GM23338 (cell line): Measurements from ENCODE around the gene FBN2. TPM values are rescaled to one million over a fixed set of nuclear protein-coding genes. Genes with fewer than 3 reads are reported as not detected.

ENCODE experiments used
- ATAC-seq: fragments of 200-7000 bp; cut with Tn5 transposase; 3 replicates; pipeline ENCODE4 v1.9.1; 2020
- DNase-seq: peaks from one replicate; pipeline ENCODE4 v3.0.0-alpha.2; 2015; ENCODE audit warnings: low spot score
- H2AFZ ChIP-seq: fragments of 200-600 bp; sonication (generic); 2 replicates; pipeline ENCODE4 v1.8.0; 2016; ENCODE audit warnings: antibody characterized with exemption, mild to moderate bottlenecking, moderate library complexity
- H3F3A ChIP-seq: fragments of 200-600 bp; sonication (generic); replicated peaks from 2 replicates; pipeline ENCODE4 v1.8.0; 2017; ENCODE audit warnings: antibody characterized with exemption, mixed run types, low read depth
- H3K27ac ChIP-seq: fragments of 200-600 bp; sonication (generic); 2 replicates; pipeline ENCODE4 v1.6.1; 2016; ENCODE audit warnings: low read depth
- H3K27me3 ChIP-seq: fragments of 200-600 bp; sonication (generic); 2 replicates; pipeline ENCODE4 v1.8.0; 2016; ENCODE audit warnings: mild to moderate bottlenecking, mixed run types, moderate library complexity; ENCODE audit not compliant: insufficient read depth
- H3K36me3 ChIP-seq: fragments of 200-600 bp; sonication (generic); 2 replicates; pipeline ENCODE4 v1.8.0; 2016; ENCODE audit warnings: mild to moderate bottlenecking; ENCODE audit not compliant: insufficient read depth
- H3K4me1 ChIP-seq: fragments of 200-600 bp; sonication (generic); 2 replicates; pipeline ENCODE4 v1.8.0; 2016; ENCODE audit warnings: mild to moderate bottlenecking, moderate library complexity; ENCODE audit not compliant: insufficient read depth
- H3K4me2 ChIP-seq: fragments of 200-600 bp; sonication (generic); 2 replicates; pipeline ENCODE4 v1.7.1; 2017; ENCODE audit warnings: mixed run types
- H3K4me3 ChIP-seq: fragments of 200-600 bp; sonication (generic); 2 replicates; pipeline ENCODE4 v1.6.1; 2016; ENCODE audit warnings: mixed run types
- H3K79me2 ChIP-seq: fragments of 200-600 bp; sonication (generic); replicated peaks from 2 replicates; pipeline ENCODE4 v1.8.0; 2017; ENCODE audit warnings: mild to moderate bottlenecking; ENCODE audit not compliant: insufficient read depth
- H3K9me2 ChIP-seq: fragments of 200-600 bp; sonication (generic); 2 replicates; pipeline ENCODE4 v1.8.0; 2017; ENCODE audit not compliant: insufficient read depth
- H4K20me1 ChIP-seq: fragments of 200-600 bp; sonication (generic); replicated peaks from 2 replicates; pipeline ENCODE4 v1.8.0; 2017; ENCODE audit warnings: mild to moderate bottlenecking; ENCODE audit not compliant: insufficient read depth
- H3K27ac Mint-ChIP-seq: 2 replicates; pipeline ENCODE4 v1.8.0; 2020; ENCODE audit warnings: inconsistent platforms, mild to moderate bottlenecking, moderate library complexity, mixed read lengths
- H3K27me3 Mint-ChIP-seq: 3 replicates; pipeline ENCODE4 v1.8.0; 2022; ENCODE audit warnings: low read depth, mild to moderate bottlenecking, moderate library complexity, mixed read lengths, inconsistent platforms; ENCODE audit not compliant: insufficient read depth, poor library complexity
- H3K36me3 Mint-ChIP-seq: 3 replicates; pipeline ENCODE4 v1.8.0; 2021; ENCODE audit warnings: low read depth, mild to moderate bottlenecking, inconsistent platforms, moderate library complexity, mixed read lengths
- H3K4me1 Mint-ChIP-seq: 3 replicates; pipeline ENCODE4 v1.8.0; 2020; ENCODE audit warnings: mild to moderate bottlenecking, inconsistent platforms, mixed read lengths
- H3K4me3 Mint-ChIP-seq: 3 replicates; pipeline ENCODE4 v1.8.0; 2021; ENCODE audit warnings: moderate library complexity, mild to moderate bottlenecking, inconsistent platforms, mixed read lengths
- H3K9me3 Mint-ChIP-seq: 3 replicates; pipeline ENCODE4 v1.8.0; 2020; ENCODE audit warnings: moderate library complexity, mild to moderate bottlenecking, inconsistent platforms, mixed read lengths
- EZH2phosphoT487 ChIP-seq: fragments of 200-600 bp; sonication (generic); IDR thresholded peaks from one replicate; pipeline ENCODE4 v1.8.1; 2018; ENCODE audit warnings: antibody characterized with exemption; ENCODE audit not compliant: unreplicated experiment
- JUNB ChIP-seq: IDR thresholded peaks from one replicate; pipeline ENCODE4 v1.6.1; 2016; ENCODE audit warnings: antibody characterized with exemption; ENCODE audit not compliant: unreplicated experiment
- NANOG ChIP-seq: IDR thresholded peaks from 2 replicates; pipeline ENCODE4 v1.6.1; 2016; ENCODE audit warnings: antibody characterized with exemption, borderline replicate concordance
- STAT1 ChIP-seq: IDR thresholded peaks from one replicate; pipeline ENCODE4 v1.6.1; 2016; ENCODE audit warnings: antibody characterized with exemption; ENCODE audit not compliant: unreplicated experiment
- ZNF331 ChIP-seq: fragments of 250-450 bp; sonication (Bioruptor Pico); IDR thresholded peaks from 2 replicates; pipeline ENCODE4 v1.5.0; 2020; ENCODE audit warnings: low read depth, mild to moderate bottlenecking, moderate library complexity
- ZNF462 ChIP-seq: fragments of 250-450 bp; sonication (Bioruptor Pico); IDR thresholded peaks from 2 replicates; pipeline ENCODE4 v1.5.0; 2020; ENCODE audit warnings: mild to moderate bottlenecking, moderate library complexity
- polyA plus RNA-seq: library from polyadenylated mRNA; unstranded; fragments of >200 nt; fragmentation: Nextera tagmentation; extraction: Ambion mirVana; gene quantifications from 2 replicates; pipeline ENCODE4 v1.2.1, GENCODE V29; 2016
- total RNA-seq: library from RNA; depleted of rRNA; stranded (reverse); fragments of >200 nt; shearing (Covaris generic); gene quantifications from 2 replicates; pipeline ENCODE4 v1.2.3, GENCODE V29; 2014
- TF ChIP-seq, protein P1 (sequence below), 2 experiments: fragments of 200-600 bp in 1 of 2; sonication (generic) in 1 of 2; conservative IDR thresholded peaks; 2 replicates each; pipeline versions ENCODE4 v1.5.1 to v1.6.1; 2016 to 2017; ENCODE audit warnings: antibody characterized with exemption in 2 of 2, low read depth in 2 of 2, mild to moderate bottlenecking in 2 of 2, moderate library complexity in 1 of 2
- TF ChIP-seq, protein P2 (sequence below): IDR thresholded peaks from 2 replicates; pipeline ENCODE4 v1.6.1; 2016; ENCODE audit warnings: antibody characterized with exemption

Gene FBN2
- total and polyA plus RNA-seq, 2 experiments from 2014 or later, result 2.6 to 13.6 TPM

DNA sequence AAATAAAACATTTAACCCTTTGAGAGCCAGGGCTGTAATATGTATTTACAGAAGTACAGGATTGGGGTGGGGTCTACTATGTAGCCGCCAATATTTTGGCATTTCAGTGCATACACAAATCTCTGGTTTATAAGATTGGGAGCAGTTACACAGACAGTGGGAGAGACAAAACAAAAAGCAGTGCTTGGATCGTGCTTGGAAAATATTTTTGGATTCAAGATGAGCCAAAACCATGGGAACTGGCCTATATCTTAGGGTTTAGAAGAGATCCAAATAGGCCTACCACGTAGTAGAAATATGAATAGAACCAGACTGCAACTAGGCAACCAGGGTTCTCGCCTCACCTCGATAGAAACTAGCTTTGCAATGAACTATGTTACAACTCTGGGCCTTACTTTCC lies 284.9 kb downstream of the FBN2 start (continued):
- TF ChIP-seq, protein P1, sequence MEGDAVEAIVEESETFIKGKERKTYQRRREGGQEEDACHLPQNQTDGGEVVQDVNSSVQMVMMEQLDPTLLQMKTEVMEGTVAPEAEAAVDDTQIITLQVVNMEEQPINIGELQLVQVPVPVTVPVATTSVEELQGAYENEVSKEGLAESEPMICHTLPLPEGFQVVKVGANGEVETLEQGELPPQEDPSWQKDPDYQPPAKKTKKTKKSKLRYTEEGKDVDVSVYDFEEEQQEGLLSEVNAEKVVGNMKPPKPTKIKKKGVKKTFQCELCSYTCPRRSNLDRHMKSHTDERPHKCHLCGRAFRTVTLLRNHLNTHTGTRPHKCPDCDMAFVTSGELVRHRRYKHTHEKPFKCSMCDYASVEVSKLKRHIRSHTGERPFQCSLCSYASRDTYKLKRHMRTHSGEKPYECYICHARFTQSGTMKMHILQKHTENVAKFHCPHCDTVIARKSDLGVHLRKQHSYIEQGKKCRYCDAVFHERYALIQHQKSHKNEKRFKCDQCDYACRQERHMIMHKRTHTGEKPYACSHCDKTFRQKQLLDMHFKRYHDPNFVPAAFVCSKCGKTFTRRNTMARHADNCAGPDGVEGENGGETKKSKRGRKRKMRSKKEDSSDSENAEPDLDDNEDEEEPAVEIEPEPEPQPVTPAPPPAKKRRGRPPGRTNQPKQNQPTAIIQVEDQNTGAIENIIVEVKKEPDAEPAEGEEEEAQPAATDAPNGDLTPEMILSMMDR (conservative IDR thresholded peaks at IDR 0.05; ENCODE audit: low read depth in 2 of 2), result no peak
- no peak for TF ChIP-seq EZH2phosphoT487
- TF ChIP-seq, protein P2, sequence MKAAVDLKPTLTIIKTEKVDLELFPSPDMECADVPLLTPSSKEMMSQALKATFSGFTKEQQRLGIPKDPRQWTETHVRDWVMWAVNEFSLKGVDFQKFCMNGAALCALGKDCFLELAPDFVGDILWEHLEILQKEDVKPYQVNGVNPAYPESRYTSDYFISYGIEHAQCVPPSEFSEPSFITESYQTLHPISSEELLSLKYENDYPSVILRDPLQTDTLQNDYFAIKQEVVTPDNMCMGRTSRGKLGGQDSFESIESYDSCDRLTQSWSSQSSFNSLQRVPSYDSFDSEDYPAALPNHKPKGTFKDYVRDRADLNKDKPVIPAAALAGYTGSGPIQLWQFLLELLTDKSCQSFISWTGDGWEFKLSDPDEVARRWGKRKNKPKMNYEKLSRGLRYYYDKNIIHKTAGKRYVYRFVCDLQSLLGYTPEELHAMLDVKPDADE, result no peak

- no peak overlapping the region for H3K27ac Mint-ChIP-seq
- no peak overlapping the region for H3K4me3 ChIP-seq
- TF ChIP-seq STAT1 (no peak), EZH2phosphoT487 (no peak), ZNF331 (CRISPR knock-in tag) (no peak), ZNF462 (CRISPR knock-in tag) (no peak), JUNB (no peak), NANOG (no peak)
- TF ChIP-seq, protein P2, result no peak
- no peak overlapping the region for H3K4me3 Mint-ChIP-seq
- H2AFZ ChIP-seq, result no peak overlapping the region
- H3K79me2 ChIP-seq, result no peaks in the 10 kb centered on the region
- ATAC-seq (no peak), DNase-seq (no peak)
- H3K4me1 ChIP-seq, result no peaks in the 10 kb centered on the region
- no peak overlapping the region for H3K27ac ChIP-seq
- H3K36me3 ChIP-seq, result no peaks in the 10 kb centered on the region
- no peaks in the 10 kb centered on the region for H3F3A ChIP-seq
- no peaks in the 10 kb centered on the region for H3K27me3 ChIP-seq
- H4K20me1 ChIP-seq, result no peaks in the 10 kb centered on the region
- no peak overlapping the region for H3K4me2 ChIP-seq
- peaks cover 2% of the 10 kb centered on the region for H3K27me3 Mint-ChIP-seq
- peaks cover 15% of the 10 kb centered on the region; the same call in 1 of the 2 replicates for H3K9me2 ChIP-seq
- no peaks in the 10 kb centered on the region; the same call in 2 of the 3 replicates for H3K9me3 Mint-ChIP-seq
- H3K36me3 Mint-ChIP-seq, result no peaks in the 10 kb centered on the region; the same call in 2 of the 3 replicates
- no peaks in the 10 kb centered on the region for H3K4me1 Mint-ChIP-seq
These were observed 285.3 kb downstream of the FBN2 start for GRCh38 chr5:128252756-128253155.
